Glutamatergic neuron (in vitro differentiated cells): ENCODE measurements around the gene RNF220. TPM values are rescaled to one million over a fixed set of nuclear protein-coding genes. Genes with fewer than 3 reads are reported as not detected.

Source experiments
- DNase-seq: peaks from one replicate; pipeline ENCODE4 v3.0.0; 2022
- H3K27ac Mint-ChIP-seq: one replicate; pipeline ENCODE4 v1.8.0; 2020; ENCODE audit warnings: mild to moderate bottlenecking, mixed read lengths, inconsistent platforms; ENCODE audit not compliant: unreplicated experiment
- H3K27me3 Mint-ChIP-seq: one replicate; pipeline ENCODE4 v1.8.0; 2020; ENCODE audit warnings: mild to moderate bottlenecking, moderate library complexity, mixed read lengths, inconsistent platforms; ENCODE audit not compliant: unreplicated experiment
- H3K36me3 Mint-ChIP-seq: one replicate; pipeline ENCODE4 v1.8.0; 2020; ENCODE audit warnings: mild to moderate bottlenecking, mixed read lengths, inconsistent platforms; ENCODE audit not compliant: unreplicated experiment
- H3K4me1 Mint-ChIP-seq: one replicate; pipeline ENCODE4 v1.8.0; 2020; ENCODE audit warnings: mild to moderate bottlenecking, low read depth, mixed read lengths, inconsistent platforms; ENCODE audit not compliant: unreplicated experiment
- H3K4me3 Mint-ChIP-seq: one replicate; pipeline ENCODE4 v1.8.0; 2020; ENCODE audit warnings: mild to moderate bottlenecking, mixed read lengths, inconsistent platforms; ENCODE audit not compliant: unreplicated experiment
- H3K9me3 Mint-ChIP-seq: one replicate; pipeline ENCODE4 v1.8.0; 2020; ENCODE audit warnings: mild to moderate bottlenecking, moderate library complexity, mixed read lengths, inconsistent platforms; ENCODE audit not compliant: unreplicated experiment
- total RNA-seq: library from RNA; stranded (reverse); fragmentation: NEBNext Ultra II Directional; extraction: Animal tissue kit (Norgen Biotek cat#: 25700); gene quantifications from one replicate; pipeline ENCODE4 v1.2.1, GENCODE V29; 2021; ENCODE audit not compliant: unreplicated experiment
- TF ChIP-seq, protein P1 (sequence below): fragments of 200-600 bp; sonication (generic); IDR thresholded peaks from one replicate; pipeline ENCODE4 v1.5.0; 2021; ENCODE audit not compliant: partially characterized antibody, unreplicated experiment

The RNF220 gene
- total RNA-seq, 1 donor from 2014 or later, result 99.4 TPM

DNA sequence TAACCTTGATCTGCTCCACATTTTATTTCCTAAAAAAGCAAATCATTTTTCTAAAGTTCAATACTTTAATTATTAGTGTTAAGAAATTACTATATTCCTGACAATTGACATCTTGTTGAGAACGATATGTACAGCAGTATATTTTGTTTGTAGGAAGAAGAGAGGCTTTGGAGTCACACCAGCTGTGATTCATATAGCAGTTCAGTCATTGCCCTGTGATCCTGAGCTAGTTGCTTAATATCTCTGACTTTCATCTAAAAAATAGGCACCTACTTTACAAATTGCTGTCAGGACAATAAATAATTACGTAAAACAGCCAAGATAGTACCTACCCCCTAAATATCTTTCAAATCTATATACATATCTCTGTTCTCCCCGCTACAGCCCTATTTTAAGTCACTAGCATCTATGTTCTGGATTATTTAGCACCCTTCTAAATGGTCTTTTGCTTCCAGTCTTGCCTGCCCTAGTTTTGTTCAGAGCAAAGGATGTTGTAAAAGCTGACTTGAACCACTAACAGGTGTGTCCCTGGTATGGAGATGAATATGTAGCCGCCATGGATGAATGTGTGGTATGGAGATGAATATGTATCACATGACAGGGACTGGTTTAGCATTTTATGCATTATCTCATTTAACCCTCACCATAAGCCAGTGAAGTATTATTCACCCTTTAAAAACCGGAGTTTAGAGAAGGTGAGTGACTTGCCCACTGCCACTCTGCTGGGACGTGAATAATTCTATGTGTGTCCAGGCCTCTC, 42.2 kb downstream of the RNF220 start:
- Mint-ChIP-seq H3K36me3 (no peaks in the 10 kb centered on the region), H3K4me1 (peaks cover 5% of the 10 kb centered on the region), H3K4me3 (no peak overlapping the region), H3K9me3 (peaks cover 4% of the 10 kb centered on the region), H3K27me3 (peaks cover 3% of the 10 kb centered on the region), H3K27ac (no peak overlapping the region)
- no peak for DNase-seq
- TF ChIP-seq, protein P1, sequence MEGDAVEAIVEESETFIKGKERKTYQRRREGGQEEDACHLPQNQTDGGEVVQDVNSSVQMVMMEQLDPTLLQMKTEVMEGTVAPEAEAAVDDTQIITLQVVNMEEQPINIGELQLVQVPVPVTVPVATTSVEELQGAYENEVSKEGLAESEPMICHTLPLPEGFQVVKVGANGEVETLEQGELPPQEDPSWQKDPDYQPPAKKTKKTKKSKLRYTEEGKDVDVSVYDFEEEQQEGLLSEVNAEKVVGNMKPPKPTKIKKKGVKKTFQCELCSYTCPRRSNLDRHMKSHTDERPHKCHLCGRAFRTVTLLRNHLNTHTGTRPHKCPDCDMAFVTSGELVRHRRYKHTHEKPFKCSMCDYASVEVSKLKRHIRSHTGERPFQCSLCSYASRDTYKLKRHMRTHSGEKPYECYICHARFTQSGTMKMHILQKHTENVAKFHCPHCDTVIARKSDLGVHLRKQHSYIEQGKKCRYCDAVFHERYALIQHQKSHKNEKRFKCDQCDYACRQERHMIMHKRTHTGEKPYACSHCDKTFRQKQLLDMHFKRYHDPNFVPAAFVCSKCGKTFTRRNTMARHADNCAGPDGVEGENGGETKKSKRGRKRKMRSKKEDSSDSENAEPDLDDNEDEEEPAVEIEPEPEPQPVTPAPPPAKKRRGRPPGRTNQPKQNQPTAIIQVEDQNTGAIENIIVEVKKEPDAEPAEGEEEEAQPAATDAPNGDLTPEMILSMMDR, result no peak

DNA sequence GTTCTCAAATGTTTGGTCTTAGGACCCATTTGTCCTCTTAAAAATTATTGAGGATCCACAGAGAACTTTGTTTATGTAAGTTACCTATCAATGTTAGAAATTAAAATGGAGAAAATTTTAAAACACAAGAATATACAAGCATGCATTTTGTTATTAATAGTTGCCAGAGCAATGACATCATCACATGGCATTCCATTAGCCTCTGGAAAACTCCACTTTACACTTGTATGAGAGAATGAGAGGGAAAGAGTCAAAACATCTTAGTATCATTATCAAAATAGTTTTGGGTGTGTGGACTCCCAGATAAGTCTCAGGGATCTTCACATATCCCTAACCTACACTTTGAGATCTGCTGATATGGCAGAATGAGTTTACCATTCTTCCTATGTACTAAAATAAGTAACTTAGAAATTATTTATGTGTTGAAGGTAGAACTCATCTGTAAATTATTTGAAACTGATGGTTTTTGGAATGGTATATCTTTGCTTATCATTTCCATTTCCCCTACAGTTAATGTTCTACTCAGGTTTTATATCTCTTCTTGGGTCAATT, 48.8 kb downstream of the RNF220 start:
- Mint-ChIP-seq H3K9me3 (peaks cover 1% of the 10 kb centered on the region), H3K36me3 (peaks cover 16% of the 10 kb centered on the region), H3K4me3 (no peak overlapping the region), H3K27me3 (no peaks in the 10 kb centered on the region), H3K27ac (no peak overlapping the region), H3K4me1 (no peaks in the 10 kb centered on the region)
- TF ChIP-seq, protein P1, result no peak
- no peak for DNase-seq

DNA sequence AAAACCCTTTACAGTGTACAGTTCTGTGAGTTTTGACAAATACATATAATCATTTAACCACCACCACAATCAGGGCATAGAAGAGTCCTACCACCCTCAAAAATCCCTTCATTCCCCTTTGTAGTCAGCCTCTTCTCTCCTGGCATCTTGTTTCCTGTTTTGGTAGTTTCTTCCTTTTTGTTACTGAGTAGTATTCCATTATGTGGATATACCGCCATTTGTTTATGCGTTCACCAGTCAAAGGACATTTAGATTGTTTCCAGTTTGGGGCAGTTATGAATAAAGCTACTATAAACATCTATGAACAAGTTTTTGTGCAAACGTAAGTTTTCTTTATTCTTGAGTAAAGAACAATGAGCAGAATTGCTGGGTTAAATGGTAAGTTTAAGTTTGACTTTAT, 49.6 kb downstream of the RNF220 start:
- Mint-ChIP-seq H3K4me3 (no peak overlapping the region), H3K36me3 (peaks cover 16% of the 10 kb centered on the region), H3K27me3 (peaks cover 2% of the 10 kb centered on the region), H3K4me1 (no peaks in the 10 kb centered on the region), H3K9me3 (peaks cover 3% of the 10 kb centered on the region), H3K27ac (no peak overlapping the region)
- TF ChIP-seq, protein P1, result no peak
- no peak for DNase-seq

DNA sequence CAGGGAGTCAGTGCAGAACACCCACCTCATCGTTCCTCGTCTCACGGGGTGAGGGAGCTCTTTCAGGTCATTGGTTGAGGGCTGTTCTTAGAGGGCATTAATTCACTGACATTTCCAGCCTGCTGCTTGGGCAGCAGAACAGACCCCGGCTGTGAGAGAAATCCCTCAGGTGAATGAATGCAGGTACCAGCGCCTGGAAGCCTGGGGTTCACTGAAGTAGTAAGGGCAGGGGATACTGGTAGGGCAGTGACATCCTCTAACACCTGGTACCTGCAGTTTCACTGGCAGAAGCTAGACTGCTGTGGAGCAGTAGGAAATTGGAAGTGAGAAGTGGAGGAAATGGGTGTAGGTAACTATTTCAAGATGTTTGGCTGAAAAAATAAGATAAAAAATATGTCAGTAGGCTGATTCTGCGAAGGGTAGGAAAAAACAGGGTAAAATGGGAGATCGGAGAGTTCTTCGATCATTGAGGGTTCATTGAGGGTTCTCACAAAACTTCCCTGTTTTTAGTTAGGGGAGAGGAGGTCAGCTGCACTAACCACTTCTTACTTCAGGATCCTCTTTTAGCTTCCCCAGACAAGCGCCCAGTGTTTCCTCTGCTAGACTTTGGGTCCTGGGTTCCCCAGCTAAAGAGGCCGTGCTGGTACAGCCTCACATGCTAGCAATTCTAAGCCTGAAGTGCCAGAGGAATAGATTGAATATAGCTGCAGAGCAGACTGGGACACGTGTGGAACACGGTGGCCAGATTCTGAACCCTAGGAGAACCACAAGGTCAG, 55.2 kb downstream of the RNF220 start:
- H3K27ac Mint-ChIP-seq, result no peak overlapping the region
- H3K36me3 Mint-ChIP-seq, result peaks cover 8% of the 10 kb centered on the region
- no peaks in the 10 kb centered on the region for H3K4me1 Mint-ChIP-seq
- H3K9me3 Mint-ChIP-seq, result peaks cover 2% of the 10 kb centered on the region
- DNase-seq, result no peak
- H3K4me3 Mint-ChIP-seq, result no peak overlapping the region
- TF ChIP-seq, protein P1, result no peak
- peaks cover 2% of the 10 kb centered on the region for H3K27me3 Mint-ChIP-seq

DNA sequence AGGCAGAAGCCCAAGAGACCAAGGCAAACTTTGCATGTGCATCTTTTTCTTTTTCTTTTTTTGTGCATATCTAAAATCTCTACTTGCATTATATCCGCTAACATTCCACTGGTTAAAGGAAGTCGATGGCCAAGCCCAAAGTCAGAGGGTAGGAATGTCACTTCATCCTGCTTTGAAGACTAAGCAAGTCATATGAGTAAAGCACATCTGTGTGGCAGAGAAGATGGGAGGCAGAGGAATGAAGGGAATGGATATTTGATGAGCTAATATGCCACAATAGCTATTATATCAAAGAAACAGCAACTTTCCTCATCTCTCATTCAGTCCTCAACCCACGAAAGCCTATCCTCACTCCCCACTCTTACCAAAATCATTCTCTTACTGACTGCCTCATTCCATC, 59.3 kb downstream of the RNF220 start:
- Mint-ChIP-seq H3K36me3 (peaks cover 14% of the 10 kb centered on the region), H3K27ac (no peak overlapping the region), H3K27me3 (peaks cover 2% of the 10 kb centered on the region), H3K4me3 (no peak overlapping the region), H3K9me3 (peaks cover 2% of the 10 kb centered on the region), H3K4me1 (no peaks in the 10 kb centered on the region)
- DNase-seq, result no peak
- TF ChIP-seq, protein P1, result no peak
